ENCODE measurements around the gene ABHD4. TPM values are rescaled to one million over a fixed set of nuclear protein-coding genes. Genes with fewer than 3 reads are reported as not detected.

ABHD4 gene
- total and polyA plus RNA-seq, 4 donors, result 9.0 to 32.9 (median 11.1) TPM

DNA sequence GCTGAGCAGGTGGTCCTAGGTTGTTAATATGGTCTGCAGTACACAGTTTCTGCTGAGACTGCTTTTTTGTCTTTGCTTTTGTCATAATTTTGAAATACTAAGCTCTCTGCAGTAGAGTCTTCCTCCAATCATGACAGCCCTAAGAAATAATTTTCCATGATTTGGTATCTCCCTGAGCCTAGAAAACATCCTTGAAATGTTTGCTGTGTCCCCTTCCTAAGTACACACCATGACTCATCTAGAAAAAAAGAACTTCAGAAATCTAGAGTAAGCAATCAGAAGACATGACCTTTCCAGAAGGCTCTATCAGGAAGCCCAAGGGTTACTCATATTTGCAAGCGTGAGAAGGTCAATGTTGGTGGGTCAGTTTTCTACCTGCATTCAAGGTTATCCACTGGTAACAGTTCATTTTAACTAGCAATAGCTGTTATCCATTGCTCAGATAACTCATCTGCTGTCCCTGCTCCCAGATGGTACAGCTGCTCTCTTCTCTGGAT lies 25.5 kb upstream of the ABHD4 start:
- H3K9me3 ChIP-seq (ENCODE audit: control insufficient read depth in 4 of 4, low read length in 3 of 4), result no peaks in the 10 kb centered on the region
- H3K27ac ChIP-seq (ENCODE audit: low read depth in 1 of 2, low read length in 2 of 2), result no peak overlapping the region
- no peak overlapping the region for H3K9ac ChIP-seq (ENCODE audit: low read depth in 1 of 2, low read length in 2 of 2)
- no peaks in the 10 kb centered on the region for H3K27me3 ChIP-seq (ENCODE audit: control insufficient read depth in 4 of 4, insufficient read depth in 4 of 4, low read length in 3 of 4)
- TF ChIP-seq GABPA (IDR thresholded peaks at IDR 0.05 in 1 of 2, conservative IDR thresholded peaks at IDR 0.05 in 1 of 2) (no peak), NR2F2 (IDR thresholded peaks at IDR 0.05) (no peak), EGR1 (IDR thresholded peaks at IDR 0.05; ENCODE audit: low read depth in 2 of 2) (no peak), TAF1 (conservative IDR thresholded peaks at IDR 0.05) (no peak), FOXA1 (IDR thresholded peaks at IDR 0.05) (no peak), FOXA2 (IDR thresholded peaks at IDR 0.05) (no peak), YY1 (IDR thresholded peaks at IDR 0.05) (no peak), JUND (IDR thresholded peaks at IDR 0.05) (no peak), HNF4A (conservative IDR thresholded peaks at IDR 0.05) (no peak), SP1 (IDR thresholded peaks at IDR 0.05) (no peak)
- TF ChIP-seq, protein P1, sequence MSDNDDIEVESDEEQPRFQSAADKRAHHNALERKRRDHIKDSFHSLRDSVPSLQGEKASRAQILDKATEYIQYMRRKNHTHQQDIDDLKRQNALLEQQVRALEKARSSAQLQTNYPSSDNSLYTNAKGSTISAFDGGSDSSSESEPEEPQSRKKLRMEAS (IDR thresholded peaks at IDR 0.05), result no peak
- TF ChIP-seq, protein P2, sequence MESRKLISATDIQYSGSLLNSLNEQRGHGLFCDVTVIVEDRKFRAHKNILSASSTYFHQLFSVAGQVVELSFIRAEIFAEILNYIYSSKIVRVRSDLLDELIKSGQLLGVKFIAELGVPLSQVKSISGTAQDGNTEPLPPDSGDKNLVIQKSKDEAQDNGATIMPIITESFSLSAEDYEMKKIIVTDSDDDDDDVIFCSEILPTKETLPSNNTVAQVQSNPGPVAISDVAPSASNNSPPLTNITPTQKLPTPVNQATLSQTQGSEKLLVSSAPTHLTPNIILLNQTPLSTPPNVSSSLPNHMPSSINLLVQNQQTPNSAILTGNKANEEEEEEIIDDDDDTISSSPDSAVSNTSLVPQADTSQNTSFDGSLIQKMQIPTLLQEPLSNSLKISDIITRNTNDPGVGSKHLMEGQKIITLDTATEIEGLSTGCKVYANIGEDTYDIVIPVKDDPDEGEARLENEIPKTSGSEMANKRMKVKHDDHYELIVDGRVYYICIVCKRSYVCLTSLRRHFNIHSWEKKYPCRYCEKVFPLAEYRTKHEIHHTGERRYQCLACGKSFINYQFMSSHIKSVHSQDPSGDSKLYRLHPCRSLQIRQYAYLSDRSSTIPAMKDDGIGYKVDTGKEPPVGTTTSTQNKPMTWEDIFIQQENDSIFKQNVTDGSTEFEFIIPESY (IDR thresholded peaks at IDR 0.05), result no peak
- TF ChIP-seq, protein P3, sequence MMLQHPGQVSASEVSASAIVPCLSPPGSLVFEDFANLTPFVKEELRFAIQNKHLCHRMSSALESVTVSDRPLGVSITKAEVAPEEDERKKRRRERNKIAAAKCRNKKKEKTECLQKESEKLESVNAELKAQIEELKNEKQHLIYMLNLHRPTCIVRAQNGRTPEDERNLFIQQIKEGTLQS (IDR thresholded peaks at IDR 0.05), result no peak
- TF ChIP-seq, protein P4, sequence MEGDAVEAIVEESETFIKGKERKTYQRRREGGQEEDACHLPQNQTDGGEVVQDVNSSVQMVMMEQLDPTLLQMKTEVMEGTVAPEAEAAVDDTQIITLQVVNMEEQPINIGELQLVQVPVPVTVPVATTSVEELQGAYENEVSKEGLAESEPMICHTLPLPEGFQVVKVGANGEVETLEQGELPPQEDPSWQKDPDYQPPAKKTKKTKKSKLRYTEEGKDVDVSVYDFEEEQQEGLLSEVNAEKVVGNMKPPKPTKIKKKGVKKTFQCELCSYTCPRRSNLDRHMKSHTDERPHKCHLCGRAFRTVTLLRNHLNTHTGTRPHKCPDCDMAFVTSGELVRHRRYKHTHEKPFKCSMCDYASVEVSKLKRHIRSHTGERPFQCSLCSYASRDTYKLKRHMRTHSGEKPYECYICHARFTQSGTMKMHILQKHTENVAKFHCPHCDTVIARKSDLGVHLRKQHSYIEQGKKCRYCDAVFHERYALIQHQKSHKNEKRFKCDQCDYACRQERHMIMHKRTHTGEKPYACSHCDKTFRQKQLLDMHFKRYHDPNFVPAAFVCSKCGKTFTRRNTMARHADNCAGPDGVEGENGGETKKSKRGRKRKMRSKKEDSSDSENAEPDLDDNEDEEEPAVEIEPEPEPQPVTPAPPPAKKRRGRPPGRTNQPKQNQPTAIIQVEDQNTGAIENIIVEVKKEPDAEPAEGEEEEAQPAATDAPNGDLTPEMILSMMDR (IDR thresholded peaks at IDR 0.05; ENCODE audit: low read depth, low read length, missing input control), result no peak
- peaks cover 6 to 37% (median 27%) of the 10 kb centered on the region in 4 donors for H3K36me3 ChIP-seq (ENCODE audit: control insufficient read depth in 4 of 4, insufficient read depth in 3 of 4, low read depth in 1 of 4, low read length in 3 of 4)
- H3K4me3 ChIP-seq (ENCODE audit: low read depth in 1 of 3, low read length in 3 of 3), result no peak overlapping the region
- H3K4me1 ChIP-seq (ENCODE audit: control insufficient read depth in 4 of 4, insufficient read depth in 4 of 4, low read length in 3 of 4), result no peaks in the 10 kb centered on the region
- 91% methylated on average over 1 of the region's 1 CpG for WGBS
- DNase-seq (ENCODE audit: low spot score), result no peak

DNA sequence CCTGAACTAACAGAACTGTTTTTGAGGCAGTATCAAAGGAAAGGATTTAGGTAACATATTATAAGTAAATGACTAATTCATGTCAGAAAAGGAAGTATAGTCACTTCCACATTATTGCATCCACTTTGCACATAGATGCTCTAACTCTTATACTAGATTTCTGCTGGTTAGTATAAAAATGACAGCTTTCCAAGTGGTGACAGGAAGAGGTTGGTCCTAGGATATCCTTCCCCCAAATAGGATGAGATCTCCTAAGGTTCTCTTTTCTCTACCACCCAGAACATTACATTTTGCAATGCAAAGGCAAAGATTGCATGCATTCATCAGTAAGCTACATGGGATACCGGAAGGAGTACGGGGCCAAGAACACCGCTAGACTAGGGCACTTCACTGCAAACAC lies 24.3 kb upstream of the ABHD4 start:
- H3K9ac ChIP-seq (ENCODE audit: low read depth in 1 of 2, low read length in 2 of 2), result no peak overlapping the region
- H3K27ac ChIP-seq (ENCODE audit: low read depth in 1 of 2, low read length in 2 of 2), result no peak overlapping the region
- H3K27me3 ChIP-seq (ENCODE audit: control insufficient read depth in 4 of 4, insufficient read depth in 4 of 4, low read length in 3 of 4), result no peaks in the 10 kb centered on the region
- WGBS, result 93% methylated on average over 3 of the region's 3 CpGs
- TF ChIP-seq, protein P2 (IDR thresholded peaks at IDR 0.05), result no peak
- TF ChIP-seq HNF4A (conservative IDR thresholded peaks at IDR 0.05) (no peak), GABPA (IDR thresholded peaks at IDR 0.05 in 1 of 2, conservative IDR thresholded peaks at IDR 0.05 in 1 of 2) (no peak), RAD21 (IDR thresholded peaks at IDR 0.05) (no peak), FOXA1 (IDR thresholded peaks at IDR 0.05) (no peak), FOXA2 (IDR thresholded peaks at IDR 0.05) (no peak)
- no peaks in the 10 kb centered on the region for H3K4me1 ChIP-seq (ENCODE audit: control insufficient read depth in 4 of 4, insufficient read depth in 4 of 4, low read length in 3 of 4)
- no peak for DNase-seq (ENCODE audit: low spot score)
- no peaks in the 10 kb centered on the region for H3K9me3 ChIP-seq (ENCODE audit: control insufficient read depth in 4 of 4, low read length in 3 of 4)
- peaks cover 4 to 31% (median 25%) of the 10 kb centered on the region in 4 donors for H3K36me3 ChIP-seq (ENCODE audit: control insufficient read depth in 4 of 4, insufficient read depth in 3 of 4, low read depth in 1 of 4, low read length in 3 of 4)
- H3K4me3 ChIP-seq (ENCODE audit: low read depth in 1 of 3, low read length in 3 of 3), result no peak overlapping the region

Data from liver (tissue), 9 donors.